Gastrocnemius medialis (tissue), 4 donors: ENCODE measurements around the gene PKNOX1.
"Not testable (repeated sequence)": the region's sequence is repeated elsewhere in the genome, so short reads cannot be mapped to it uniquely, and the experiment has no call there.

ENCODE experiments used
- CTCF ChIP-seq, 5 experiments: fragments of 450-650 bp in 3 of 5; fragments of 200-600 bp in 2 of 5; sonication (generic) in 2 of 5; IDR thresholded peaks in 4 of 5; conservative IDR thresholded peaks in 1 of 5; 1 replicate in 4 of 5; 2 replicates in 1 of 5; pipeline ENCODE4 v1.5.1; 2016 to 2019; ENCODE audit warnings: antibody characterized with exemption in 5 of 5, mild to moderate bottlenecking in 3 of 5, moderate library complexity in 3 of 5
- POLR2A ChIP-seq, 2 donors: fragments of 450-650 bp; IDR thresholded peaks; one replicate each; pipeline ENCODE4 v1.6.1; 2017; ENCODE audit warnings: antibody characterized with exemption in 2 of 2, mild to moderate bottlenecking in 2 of 2, moderate library complexity in 2 of 2

GRCh38 chr21:43066690-43067089 lies 92.3 kb downstream of the PKNOX1 start:
- not testable (repeated sequence) for TF ChIP-seq CTCF (IDR thresholded peaks at IDR 0.05 in 4 of 5, conservative IDR thresholded peaks at IDR 0.05 in 1 of 5); POLR2A (IDR thresholded peaks at IDR 0.05)
